Occipital lobe (tissue), 2 donors: Measurements from ENCODE around the gene GRK2. TPM values are rescaled to one million over a fixed set of nuclear protein-coding genes. Genes with fewer than 3 reads are reported as not detected.
"Not testable (repeated sequence)": the region's sequence is repeated elsewhere in the genome, so short reads cannot be mapped to it uniquely, and the experiment has no call there.

ENCODE experiments used
- DNase-seq: peaks from one replicate; lab custom pipeline; 2025; lab: John Stamatoyannopoulos, UW
- total RNA-seq: library from RNA; depleted of rRNA; stranded (reverse); fragments of >200 nt; gene quantifications from one replicate; pipeline ENCODE4 v1.2.3, GENCODE V29; 2014

GRK2 gene
- total RNA-seq, 1 donor from 2014 or later, result 44.9 TPM

DNA sequence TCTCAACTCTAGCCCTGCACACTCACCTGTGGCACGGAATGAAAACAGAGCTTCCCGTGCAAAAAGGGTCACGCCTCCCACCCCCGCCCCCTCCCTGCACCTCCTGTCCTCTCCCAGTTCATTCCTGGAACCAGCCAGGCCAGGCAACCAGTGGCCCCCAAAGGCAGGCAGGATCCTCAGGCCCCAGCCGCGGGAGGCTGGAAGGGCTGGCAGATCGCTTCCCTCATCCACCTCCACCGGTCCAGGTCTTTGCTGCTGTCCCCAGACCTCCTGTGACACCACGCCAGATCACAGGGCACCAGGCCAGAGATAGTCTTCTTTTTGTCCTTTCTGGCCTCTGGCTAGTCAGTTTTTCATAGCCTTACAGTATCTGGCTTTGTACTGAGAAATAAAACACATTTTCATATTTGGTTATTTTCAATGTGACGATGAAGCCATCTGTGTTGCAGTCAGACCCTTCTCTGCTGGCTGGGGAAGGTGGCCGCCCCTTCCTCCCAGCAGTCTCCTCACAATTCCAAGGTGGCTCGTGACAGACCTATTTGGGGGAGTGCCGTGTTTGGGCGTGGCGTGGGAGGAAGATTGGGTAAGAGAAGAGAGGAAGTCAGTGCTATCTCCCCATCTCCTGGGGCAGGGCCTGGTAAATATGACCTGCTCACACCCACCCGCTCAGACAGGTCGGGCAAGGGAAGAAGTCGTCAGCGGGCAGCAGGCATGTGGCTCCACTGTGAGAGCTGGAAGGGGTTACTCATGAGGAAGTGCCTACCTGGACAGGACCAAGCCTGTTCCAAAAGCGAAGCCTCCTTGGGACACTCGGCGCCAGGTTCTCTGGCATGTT is 46.1 kb downstream of the GRK2 start:
- no peak for DNase-seq

DNA sequence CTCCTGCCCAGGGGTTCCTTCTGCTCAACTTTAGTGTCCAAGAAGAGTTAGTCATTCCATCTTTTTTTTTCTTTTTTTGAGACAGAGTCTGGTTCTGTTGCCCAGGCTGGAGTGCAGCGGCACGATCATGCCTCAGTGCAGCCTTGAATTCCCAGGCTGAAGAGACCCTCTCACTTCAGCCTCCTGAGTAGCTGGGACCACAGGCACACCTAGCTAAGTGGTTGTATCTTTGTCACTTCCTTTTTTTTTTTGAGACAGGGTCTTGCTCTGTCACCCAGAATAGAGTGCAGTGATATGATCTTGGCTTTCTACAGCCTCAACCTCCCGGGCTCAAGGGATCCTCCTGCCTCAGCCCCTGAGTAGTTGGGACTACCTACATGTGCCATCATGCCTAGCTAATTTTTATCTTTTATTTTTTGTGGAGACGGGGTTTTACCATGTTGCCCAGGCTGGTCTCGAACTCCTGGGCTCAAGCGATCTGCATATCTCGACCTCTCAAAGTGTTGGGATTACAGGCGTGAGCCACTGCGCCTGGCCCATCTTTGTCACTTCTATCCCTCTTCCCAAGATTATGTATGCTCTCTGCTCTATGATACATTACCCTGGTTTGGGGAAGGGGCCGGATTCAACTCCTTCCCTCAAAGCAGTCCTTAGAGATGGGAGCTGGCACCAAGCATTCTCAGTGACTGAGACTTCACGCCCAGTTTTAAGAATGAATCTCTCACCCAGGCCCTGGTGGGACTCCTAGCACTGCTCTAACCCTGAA is 47.0 kb downstream of the GRK2 start:
- no peak for DNase-seq

DNA sequence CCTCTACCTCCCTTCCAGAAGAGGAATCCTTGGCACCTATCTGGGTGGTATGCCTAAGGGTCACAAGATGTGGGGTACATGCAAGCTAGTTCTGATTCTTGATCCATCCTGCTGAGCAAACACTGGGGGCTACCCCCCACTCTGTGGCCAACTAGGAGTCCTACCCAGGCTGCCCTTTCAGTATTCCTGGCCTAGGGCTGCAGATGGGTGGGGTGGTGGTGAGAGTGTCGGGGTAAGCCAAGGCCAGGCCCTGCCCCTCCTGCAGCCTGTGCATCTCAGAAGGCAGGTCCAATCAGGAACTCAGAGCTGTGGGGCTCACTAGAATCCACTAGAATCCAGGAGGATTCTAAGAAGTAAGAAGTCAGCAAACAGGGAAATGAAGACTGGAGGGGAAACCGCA is 47.9 kb downstream of the GRK2 start:
- no peak for DNase-seq

DNA sequence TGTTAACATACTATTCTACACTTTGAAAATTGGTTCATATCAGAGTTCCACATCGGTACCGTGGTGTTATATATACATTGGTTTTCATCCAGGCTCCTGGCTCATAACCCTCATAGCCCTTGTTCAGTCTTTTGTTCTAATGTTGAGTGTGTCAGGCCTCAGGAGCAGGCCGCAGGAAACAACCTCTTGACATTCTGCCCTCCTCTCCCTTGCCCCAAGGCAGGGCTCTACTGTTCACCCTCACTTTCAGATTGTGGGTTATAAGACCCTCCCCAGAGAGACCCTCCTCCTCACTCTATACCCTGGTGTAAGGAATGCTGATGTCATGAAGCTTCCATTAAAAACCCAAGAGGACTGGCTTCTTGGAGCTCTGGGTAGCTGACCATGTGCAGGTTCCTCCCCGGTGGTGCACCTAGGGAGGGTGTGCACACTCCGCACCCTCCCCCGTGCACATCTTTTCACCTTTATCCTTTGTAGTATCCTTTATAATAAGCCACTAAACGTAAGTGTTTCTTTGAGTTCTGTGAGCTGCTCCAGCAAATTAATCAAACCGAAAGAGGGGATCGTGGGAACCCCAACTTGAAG is 49.1 kb downstream of the GRK2 start:
- no peak for DNase-seq

DNA sequence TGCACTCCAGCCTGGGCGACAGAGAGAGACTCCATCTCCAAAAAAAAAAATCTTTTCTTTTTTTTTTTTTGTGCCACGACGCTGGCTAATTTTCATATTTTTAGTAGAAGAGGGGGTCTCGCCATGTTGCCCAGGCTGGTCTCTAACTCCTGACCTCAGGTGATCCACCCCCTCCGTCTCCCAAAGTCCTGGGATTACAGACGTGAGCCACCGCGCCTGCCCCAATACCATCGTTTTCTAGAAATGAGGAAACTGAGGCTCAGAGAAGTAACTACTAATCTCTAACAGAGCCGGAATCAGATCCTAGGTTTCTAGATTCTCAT is 50.6 kb downstream of the GRK2 start:
- DNase-seq, result no peak

DNA sequence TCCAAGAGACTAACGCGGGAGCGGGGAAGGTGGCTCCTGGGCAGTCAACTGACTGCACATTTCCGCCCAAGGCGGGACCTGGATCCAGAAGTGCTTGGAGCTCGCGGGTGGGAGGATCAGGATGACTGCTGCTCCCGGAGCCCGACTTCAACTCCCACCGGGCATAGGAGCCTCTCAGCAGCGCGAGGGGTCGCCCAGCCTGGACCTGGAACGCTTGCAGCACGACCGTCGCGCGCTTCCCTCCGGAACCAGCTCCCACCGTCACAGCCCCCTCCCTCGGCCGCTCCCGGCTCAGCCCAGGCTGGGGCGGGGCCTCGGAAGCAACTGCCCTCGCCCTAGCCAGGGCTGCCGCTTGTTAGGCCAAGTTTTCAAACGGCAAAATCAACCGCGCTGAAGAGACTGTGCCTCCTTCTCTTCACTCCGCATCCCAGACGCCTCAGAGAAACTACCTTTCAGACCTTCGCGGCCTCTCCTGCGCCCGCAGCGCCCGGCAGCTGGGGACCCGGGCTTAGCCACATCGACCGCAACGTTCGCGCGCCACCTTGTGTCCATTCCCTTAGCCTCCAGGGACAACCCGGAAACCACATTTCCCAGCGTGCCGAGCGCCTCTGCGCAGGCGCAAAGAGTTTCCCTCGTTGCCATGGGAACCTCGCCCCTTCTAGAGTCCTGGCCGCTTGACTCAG is 51.1 kb downstream of the GRK2 start:
- DNase-seq, result peak; percentile 93

DNA sequence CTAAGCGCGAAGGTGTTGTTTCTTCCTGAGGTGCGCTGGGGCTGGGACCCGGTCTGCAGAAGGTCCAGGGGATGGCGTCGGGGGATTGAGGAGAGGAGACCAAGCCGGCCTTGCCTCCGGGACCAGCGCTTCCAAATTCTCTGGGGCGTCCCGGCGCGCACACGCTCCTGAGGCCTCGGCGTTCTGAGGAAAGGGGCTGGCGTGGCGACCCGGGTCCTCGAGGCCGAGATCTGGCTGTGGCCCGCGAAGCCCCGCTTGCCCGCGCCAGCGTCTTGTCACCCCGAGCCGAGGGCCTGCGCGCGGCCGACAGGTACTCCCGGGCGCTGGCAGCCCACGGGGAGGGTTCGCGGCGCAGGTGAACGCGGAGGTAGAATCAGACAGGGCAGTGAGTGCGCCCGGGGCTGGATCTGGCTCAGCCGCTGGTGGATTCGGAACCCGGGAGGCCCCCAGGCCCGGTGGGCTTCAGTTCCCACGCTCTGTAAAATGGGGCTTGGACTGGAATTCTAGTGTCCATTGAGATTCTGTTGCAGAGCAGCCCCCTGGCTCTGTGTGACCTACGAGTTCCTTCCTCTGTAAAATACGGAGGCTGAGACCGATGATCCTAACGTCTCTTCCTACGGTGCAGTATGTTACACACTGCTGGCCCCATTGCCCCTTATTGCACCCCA is 51.7 kb downstream of the GRK2 start:
- no peak for DNase-seq

DNA sequence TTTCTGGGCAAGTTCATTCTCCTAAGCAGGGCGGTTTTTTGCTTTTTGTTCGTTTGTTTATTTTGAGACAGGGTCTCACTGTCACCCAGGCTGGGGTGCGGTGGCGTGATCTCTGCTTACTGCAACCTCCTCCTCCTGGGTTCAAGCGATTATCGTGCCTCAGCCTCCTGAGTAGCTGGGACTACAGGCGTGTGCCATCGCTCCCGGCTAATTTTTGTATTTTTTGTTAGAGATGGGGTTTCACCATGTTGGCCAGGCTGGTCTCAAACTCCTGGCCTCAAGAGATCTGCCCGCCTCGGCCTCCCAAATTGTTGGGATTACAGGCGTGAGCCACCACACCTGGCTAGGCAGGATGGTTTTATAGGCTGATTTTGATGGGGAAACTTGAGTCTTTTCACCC is 52.6 kb downstream of the GRK2 start:
- not testable (repeated sequence) for DNase-seq

DNA sequence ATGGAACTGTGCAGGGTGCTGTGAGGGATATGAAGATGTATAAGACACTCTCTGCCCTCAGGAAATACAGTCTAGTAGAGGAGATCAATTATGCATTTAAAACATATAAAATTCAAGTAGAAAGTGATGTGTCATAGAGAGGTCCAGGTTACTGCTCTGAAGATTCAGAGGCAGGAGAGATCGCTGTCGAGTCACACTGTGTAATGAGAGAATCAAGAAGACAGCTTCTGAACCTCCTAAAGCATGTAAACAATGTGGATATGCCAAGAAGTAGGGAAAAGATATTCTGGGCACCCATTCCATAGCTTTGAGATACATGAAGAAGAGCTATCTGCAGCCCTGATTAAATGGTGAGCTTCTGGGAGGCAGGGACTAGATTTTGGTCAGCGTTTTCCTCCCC is 53.7 kb downstream of the GRK2 start:
- DNase-seq, result no peak

DNA sequence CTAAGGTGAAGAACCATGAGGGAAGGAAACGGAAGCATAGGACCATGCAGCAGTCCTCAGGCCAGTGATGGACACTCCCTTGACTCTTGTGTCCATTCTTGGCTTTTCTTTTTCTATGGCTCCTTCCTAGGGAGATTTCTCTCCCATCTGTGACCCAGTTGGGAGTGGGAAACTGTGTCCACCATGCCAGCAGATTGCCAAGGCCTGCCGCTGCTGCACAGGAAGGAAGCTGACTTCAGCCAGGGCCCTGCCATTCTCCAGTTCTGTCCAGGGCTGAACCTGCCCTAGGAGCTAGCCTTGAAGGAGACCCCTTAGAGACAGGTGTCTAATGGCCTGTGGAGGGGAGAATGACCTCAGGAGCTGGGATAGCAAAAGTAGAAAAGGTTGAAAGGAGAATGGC is 54.4 kb downstream of the GRK2 start:
- no peak for DNase-seq

DNA sequence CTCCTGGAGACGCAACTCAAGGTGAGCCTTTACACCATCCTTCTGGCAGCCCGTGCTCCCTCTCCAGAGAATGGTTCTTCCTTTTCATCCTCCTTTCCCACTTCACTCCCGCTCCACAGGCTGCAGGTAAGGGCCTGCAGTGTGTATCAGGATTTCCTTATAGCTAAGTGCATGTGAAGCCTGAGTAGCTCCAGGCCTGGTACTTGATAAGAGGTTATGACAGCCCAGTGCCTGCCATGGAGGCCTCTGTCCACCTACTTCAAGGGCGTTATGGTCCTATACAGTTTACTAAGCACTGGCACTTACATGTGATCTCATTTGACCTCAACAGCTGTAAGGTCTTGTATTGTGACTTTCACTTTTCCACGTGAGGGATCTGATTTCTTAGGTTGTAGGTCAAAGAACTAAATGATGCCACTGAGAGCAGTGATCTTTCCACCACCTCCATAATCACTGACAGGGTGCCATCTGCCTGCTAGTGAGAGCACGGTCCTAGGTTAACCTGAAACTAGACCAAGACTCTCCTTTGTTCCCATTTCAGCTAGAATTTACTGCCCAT is 55.1 kb downstream of the GRK2 start:
- no peak for DNase-seq

DNA sequence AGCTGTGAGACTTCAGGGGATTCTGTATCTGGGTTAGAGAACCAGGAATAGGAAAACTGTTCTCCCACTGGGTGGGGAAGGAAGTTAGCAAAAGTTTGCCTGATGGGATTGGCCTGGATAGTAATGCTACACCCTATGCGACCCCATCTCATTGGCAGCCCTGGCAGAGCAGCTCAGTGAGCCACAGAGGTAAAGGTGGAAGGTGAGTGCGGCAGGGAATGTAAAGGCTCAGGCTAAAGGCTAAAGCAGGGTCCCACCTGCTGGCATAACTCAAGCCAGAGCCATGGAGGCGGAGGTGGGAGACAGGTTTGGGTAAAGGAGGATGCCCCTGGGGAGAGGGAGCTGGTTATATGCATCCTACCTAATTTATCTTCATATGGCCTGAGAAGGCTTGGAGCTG is 55.8 kb downstream of the GRK2 start:
- no peak for DNase-seq

DNA sequence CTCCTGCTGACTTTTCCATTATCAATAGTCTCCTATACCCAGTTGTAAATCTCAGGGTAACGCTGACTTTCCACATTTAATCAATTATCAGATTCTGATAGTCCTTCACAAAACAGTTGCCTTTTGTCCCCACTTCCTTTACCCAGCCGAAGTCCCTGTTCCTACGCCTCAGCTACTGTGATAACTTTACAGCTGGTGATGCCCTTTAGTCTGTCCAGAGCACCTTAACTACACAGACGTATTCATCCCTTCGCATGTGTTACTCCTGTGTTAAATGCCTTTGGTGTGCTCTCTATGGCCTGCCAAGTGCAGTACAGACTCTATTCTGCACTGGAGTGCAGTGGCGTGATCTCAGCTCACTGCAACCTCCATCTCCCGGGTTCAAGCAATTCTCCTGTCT is 57.3 kb downstream of the GRK2 start:
- no peak for DNase-seq

DNA sequence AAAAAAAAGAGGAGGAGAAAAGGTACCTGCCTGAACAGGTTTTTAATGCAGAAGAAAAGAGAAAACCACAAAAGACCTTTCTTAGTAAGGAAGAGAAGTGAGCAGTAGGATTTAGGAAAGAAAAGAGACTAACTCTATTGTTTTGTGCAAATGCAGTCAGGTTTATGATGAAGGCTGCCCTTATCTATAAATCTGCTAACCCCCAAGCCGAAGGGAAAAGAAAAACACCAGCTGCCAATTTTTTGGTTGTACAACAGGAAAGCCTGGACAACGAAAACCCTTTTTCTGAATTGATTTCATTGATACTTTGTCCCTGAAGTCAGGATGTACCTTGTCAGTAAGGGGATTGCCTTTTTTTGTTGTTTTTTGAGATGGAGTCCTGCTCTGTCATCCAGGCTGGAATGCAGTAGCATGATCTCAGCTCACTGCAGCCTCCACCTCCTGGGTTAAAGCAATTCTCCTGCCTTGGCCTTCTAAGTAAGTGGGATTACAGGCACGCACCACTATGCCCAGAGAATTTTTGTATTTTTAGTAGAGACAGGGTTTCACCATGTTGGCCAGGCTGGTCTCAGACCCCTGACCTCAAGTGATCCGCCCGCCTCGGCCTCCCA is 65.9 kb downstream of the GRK2 start:
- no peak for DNase-seq

Other genes with a start within 250 kb of the GRK2 start
- 0.62 TPM for gene SYT12, start 243.3 kb upstream of the GRK2 start, total RNA-seq
- gene RHOD, start 209.6 kb upstream of the GRK2 start, total RNA-seq, result not detected
- gene KDM2A, start 147.2 kb upstream of the GRK2 start, total RNA-seq, result 37.3 TPM
- gene ANKRD13D, start 22.8 kb downstream of the GRK2 start, total RNA-seq, result 49.4 TPM
- 2.0 TPM for gene SSH3, start 37.1 kb downstream of the GRK2 start, total RNA-seq
- gene POLD4, start 87.1 kb downstream of the GRK2 start, total RNA-seq, result 3.6 TPM
- gene CLCF1, start 107.1 kb downstream of the GRK2 start, total RNA-seq, result not detected
- 14.0 TPM for gene RAD9A, start 125.5 kb downstream of the GRK2 start, total RNA-seq
- gene PPP1CA, start 135.4 kb downstream of the GRK2 start, total RNA-seq, result 53.5 TPM
- 0.16 TPM for gene TBC1D10C, start 137.6 kb downstream of the GRK2 start, total RNA-seq
- 0.16 TPM for gene CARNS1, start 149.2 kb downstream of the GRK2 start, total RNA-seq
- 13.1 TPM for gene RPS6KB2, start 162.0 kb downstream of the GRK2 start, total RNA-seq
- gene PTPRCAP, start 171.2 kb downstream of the GRK2 start, total RNA-seq, result not detected
- gene CORO1B, start 177.0 kb downstream of the GRK2 start, total RNA-seq, result 23.4 TPM
- not detected for gene GPR152, start 186.3 kb downstream of the GRK2 start, total RNA-seq
- not detected for gene CABP4, start 188.9 kb downstream of the GRK2 start, total RNA-seq
- gene TMEM134, start 202.8 kb downstream of the GRK2 start, total RNA-seq, result 13.1 TPM
- 66.8 TPM for gene AIP, start 216.6 kb downstream of the GRK2 start, total RNA-seq
- 34.0 TPM for gene PITPNM1, start 238.9 kb downstream of the GRK2 start, total RNA-seq
- 4.7 TPM for gene CDK2AP2, start 241.7 kb downstream of the GRK2 start, total RNA-seq